Endometrial microvascular endothelial cells (primary cell): Measurements from ENCODE around the gene CITED2. TPM values are rescaled to one million over a fixed set of nuclear protein-coding genes. Genes with fewer than 3 reads are reported as not detected.

Source experiments
- in situ Hi-C: cut with HindIII; loops from 2 replicates; pipeline ENCODE4 v1.10.0; 2017; ENCODE audit warnings: low sequenced_read_pairs, low pct_unique_long_range_greater_than_20kb; ENCODE audit errors: inconsistent ontology term
- total RNA-seq: library from RNA; depleted of rRNA; stranded (reverse); fragments of >200 nt; gene quantifications from one replicate; pipeline ENCODE4 v1.2.3, GENCODE V29; 2015; ENCODE audit errors: inconsistent ontology term

Gene CITED2
- total RNA-seq, 1 donor from 2014 or later: 80.6 TPM

- in situ Hi-C loops: no loop called here
Measured at GRCh38 chr6:139341060-139341459, 33.4 kb downstream of the CITED2 start.

GRCh38 chr6:139338795-139339194 is 35.7 kb downstream of the CITED2 start:
- in situ Hi-C loops: no loop called here

GRCh38 chr6:139337830-139338229 is 36.6 kb downstream of the CITED2 start:
- in situ Hi-C loops: no loop called here

- in situ Hi-C loops: no loop called here
Measured at GRCh38 chr6:139337001-139337400, 37.4 kb downstream of the CITED2 start.

GRCh38 chr6:139336488-139336887 is 38.0 kb downstream of the CITED2 start:
- in situ Hi-C loops: no loop called here

- in situ Hi-C loops: no loop called here
Measured at GRCh38 chr6:139335447-139336210, 38.8 kb downstream of the CITED2 start.

GRCh38 chr6:139334806-139335446 is 39.5 kb downstream of the CITED2 start:
- in situ Hi-C loops: no loop called here

GRCh38 chr6:139330826-139331500 is 43.5 kb downstream of the CITED2 start:
- in situ Hi-C loops: no loop called here

GRCh38 chr6:139330306-139330705 is 44.1 kb downstream of the CITED2 start:
- in situ Hi-C loops: no loop called here

- in situ Hi-C loops: no loop called here
Measured at GRCh38 chr6:139329224-139329623, 45.2 kb downstream of the CITED2 start.

- in situ Hi-C loops: no loop called here
Measured at GRCh38 chr6:139327038-139327437, 47.4 kb downstream of the CITED2 start.

GRCh38 chr6:139325686-139326085 is 48.8 kb downstream of the CITED2 start:
- in situ Hi-C loops: no loop called here

- in situ Hi-C loops: no loop called here
Measured at GRCh38 chr6:139325125-139325524, 49.3 kb downstream of the CITED2 start.

- in situ Hi-C loops: no loop called here
Measured at GRCh38 chr6:139324301-139324555, 50.2 kb downstream of the CITED2 start.

- in situ Hi-C loops: no loop called here
Measured at GRCh38 chr6:139323511-139324300, 50.7 kb downstream of the CITED2 start.

Other genes with a start within 250 kb of the CITED2 start
- 12.8 TPM for gene HECA, start 239.6 kb downstream of the CITED2 start, total RNA-seq
- gene TXLNB, start 82.7 kb downstream of the CITED2 start, total RNA-seq: 0.74 TPM